HepG2 (cell line): ENCODE results near the gene GPR39. TPM values are rescaled to one million over a fixed set of nuclear protein-coding genes. Genes with fewer than 3 reads are reported as not detected.

Source experiments
- ATAC-seq: fragments of 200-7000 bp; cut with Tn5 transposase; 3 replicates; pipeline ENCODE4 v1.9.1; 2020; ENCODE audit warnings: mild to moderate bottlenecking, moderate library complexity
- BruUV-seq: library from RNA; stranded (reverse); fragments of 400-500 nt; replicated peaks from 2 replicates; lab custom pipeline; 2021; lab: Mats Ljungman, UMichigan
- CTCF ChIA-PET: fragments of 300-600 bp; formaldehyde crosslinking; extraction: SDS; loops from one replicate; lab custom pipeline; 2021; ENCODE audit warnings: low total read pairs, inconsistent platforms, low intra/inter-chr PET ratio; lab: Yijun Ruan, JAX
- POLR2A ChIA-PET: fragments of 350-600 bp; sonication (Branson Sonifier 250); formaldehyde crosslinking; loops from one replicate; lab custom pipeline; 2020; ENCODE audit warnings: antibody characterized with exemption, inconsistent platforms; lab: Yijun Ruan, JAX
- DNase-seq: peaks from one replicate; pipeline ENCODE4 v3.0.0-alpha.2; 2015; ENCODE audit warnings: low spot score
- FAIRE-seq: peaks from 3 replicates; lab custom pipeline; 2011; peaks lifted over from hg19 to GRCh38; lab: Jason Lieb, UNC
- H2AFZ ChIP-seq: one replicate; pipeline ENCODE4 v1.6.1; 2011; ENCODE audit warnings: low read length, inconsistent platforms
- H3K27ac ChIP-seq: fragments of 300-600 bp; 3 replicates; pipeline ENCODE4 v1.8.0; 2011; ENCODE audit warnings: mixed run types, mild to moderate bottlenecking, mixed read lengths, low read length, inconsistent platforms; ENCODE audit not compliant: insufficient read depth; ENCODE audit errors: extremely low read length
- H3K27me3 ChIP-seq, 2 experiments: fragments of 200-600 bp in 1 of 2; 2 replicates in 1 of 2; 3 replicates in 1 of 2; pipeline versions ENCODE4 v1.6.0 to v1.8.0; 2011; ENCODE audit warnings: low read length in 2 of 2, mild to moderate bottlenecking in 2 of 2, moderate library complexity in 2 of 2, inconsistent platforms in 1 of 2; ENCODE audit not compliant: insufficient read depth in 2 of 2, control insufficient read depth in 1 of 2
- H3K36me3 ChIP-seq, 2 experiments: fragments of 200-600 bp in 1 of 2; replicated peaks in 1 of 2; 2 replicates in 1 of 2; 3 replicates in 1 of 2; pipeline versions ENCODE4 v1.5.1 to v1.8.0; 2011; ENCODE audit warnings: low read length in 2 of 2, inconsistent platforms in 1 of 2; ENCODE audit not compliant: insufficient read depth in 2 of 2, control insufficient read depth in 1 of 2
- H3K4me1 ChIP-seq: 2 replicates; pipeline ENCODE4 v1.5.1; 2012; ENCODE audit warnings: low read length, inconsistent platforms; ENCODE audit not compliant: insufficient read depth
- H3K4me2 ChIP-seq: 2 replicates; pipeline ENCODE4 v1.6.0; 2011; ENCODE audit warnings: low read depth, low read length, inconsistent platforms
- H3K4me3 ChIP-seq, 3 experiments: fragments of 200-600 bp in 1 of 3; sonication (generic), shearing (Covaris generic) in 1 of 3; replicated peaks in 1 of 3; 2 replicates each; pipeline ENCODE4 v1.5.1; 2011 to 2016; ENCODE audit warnings: low read length in 3 of 3, inconsistent platforms in 2 of 3, low read depth in 2 of 3, mild to moderate bottlenecking in 2 of 3, control low read depth in 1 of 3, mixed read lengths in 1 of 3; ENCODE audit not compliant: insufficient read depth in 1 of 3
- H3K79me2 ChIP-seq: one replicate; pipeline ENCODE4 v1.6.1; 2011; ENCODE audit warnings: low read length, inconsistent platforms; ENCODE audit not compliant: insufficient read depth
- H3K9ac ChIP-seq: 2 replicates; pipeline ENCODE4 v1.6.0; 2011; ENCODE audit warnings: mild to moderate bottlenecking, low read depth, low read length, inconsistent platforms; ENCODE audit not compliant: insufficient read depth
- H3K9me3 ChIP-seq: 2 replicates; pipeline ENCODE4 v1.5.1; 2012; ENCODE audit warnings: mild to moderate bottlenecking, low read length
- H4K20me1 ChIP-seq: 2 replicates; pipeline ENCODE4 v1.6.0; 2011; ENCODE audit warnings: inconsistent platforms, mild to moderate bottlenecking, low read length, moderate library complexity; ENCODE audit not compliant: insufficient read depth
- ETV5 ChIP-seq: IDR thresholded peaks from 2 replicates; pipeline ENCODE4 v1.6.1; 2018; ENCODE audit warnings: missing biosample characterization, missing genetic modification reagents, inconsistent platforms, borderline replicate concordance
- HOXA3 ChIP-seq: sonication (generic); formaldehyde crosslinking; IDR thresholded peaks from 2 replicates; pipeline ENCODE4 v1.5.0; 2020; ENCODE audit warnings: missing genetic modification reagents
- KDM1A ChIP-seq: IDR thresholded peaks from 2 replicates; pipeline ENCODE4 v1.6.1; 2016; ENCODE audit warnings: missing compliant biosample characterization
- KMT2A ChIP-seq: sonication (generic); formaldehyde crosslinking; IDR thresholded peaks from 2 replicates; pipeline ENCODE4 v1.4.0; 2020; ENCODE audit warnings: missing genetic modification reagents
- SRSF9 ChIP-seq: fragments of 200-400 bp; formaldehyde crosslinking; IDR thresholded peaks from 2 replicates; pipeline ENCODE4 v1.6.1; 2018; ENCODE audit warnings: borderline replicate concordance, mild to moderate bottlenecking, low read depth, low read length; ENCODE audit not compliant: insufficient read depth, poor library complexity, severe bottlenecking
- ZFP36 ChIP-seq: fragments of 150-350 bp; IDR thresholded peaks from 2 replicates; pipeline ENCODE4 v1.6.1; 2018; ENCODE audit warnings: borderline replicate concordance, low read length, low read depth; ENCODE audit not compliant: partially characterized antibody
- ZMYM3 ChIP-seq: sonication (generic); formaldehyde crosslinking; IDR thresholded peaks from 2 replicates; pipeline ENCODE4 v1.5.1; 2020; ENCODE audit warnings: mild to moderate bottlenecking, missing genetic modification reagents
- ZNF224 ChIP-seq: sonication (generic); formaldehyde crosslinking; IDR thresholded peaks from 2 replicates; pipeline ENCODE4 v1.5.0; 2020; ENCODE audit warnings: mild to moderate bottlenecking, missing genetic modification reagents
- WGBS: methylation state at CpG from one replicate; pipeline ENCODE4 v1.1.6; 2017; ENCODE audit warnings: low lambda C conversion rate; 5-methylcytosine and 5-hydroxymethylcytosine counted together
- in situ Hi-C: cut with HindIII; loops from 2 replicates; pipeline ENCODE4 v1.10.0; 2017; ENCODE audit warnings: low pct_unique_long_range_greater_than_20kb; ENCODE audit not compliant: extremely low pct_ligation_motif_present
- intact Hi-C: fragments of 100-400 bp; cut with micrococcal nuclease; formaldehyde crosslinking; loops from one replicate; pipeline ENCODE4 v1.10.0; 2022; ENCODE audit not compliant: unreplicated experiment
- polyA plus RNA-seq, 8 experiments: library from polyadenylated mRNA; depleted of rRNA in 3 of 8; stranded (reverse) in 7 of 8; unstranded in 1 of 8; fragments of >200 nt; fragmentation: Illumina TruSeq in 4 of 8; extraction: Trizol in 4 of 8; gene quantifications; 2 replicates each; pipeline versions ENCODE4 v1.2.1 to v1.2.3, GENCODE V29; 2011 to 2016; ENCODE audit warnings: low read depth in 4 of 8, missing spikeins in 1 of 8, mixed read lengths in 1 of 8; ENCODE audit not compliant: insufficient read depth in 1 of 8
- total RNA-seq, 5 experiments: library from RNA; depleted of rRNA; stranded (reverse); fragments of >200 nt; fragmentation: Illumina TruSeq; extraction: Trizol; gene quantifications; 2 replicates each; pipeline ENCODE4 v1.2.3, GENCODE V29; 2016; ENCODE audit warnings: low read depth in 1 of 5

GPR39 gene
- total and polyA plus RNA-seq, 2 of the 13 experiments (the other 11 are each of a cell fraction or from before 2014, with no cell fraction given): 0.16 to 0.62 TPM

GRCh38 chr2:132437852-132438669 lies 21.5 kb downstream of the GPR39 start:
- CTCF ChIA-PET: no interaction called here
- TF ChIP-seq HOXA3 (no peak), ZFP36 (peak; percentile 83), KDM1A (CRISPR knock-in tag) (0 out of 2 replicates have a peak, but pooled peaks have one; percentile 43), KMT2A (CRISPR knock-in tag) (no peak), ZMYM3 (CRISPR knock-in tag) (peak; percentile 28; the same call in 1 of the 2 replicates), SRSF9 (no peak), ZNF224 (CRISPR knock-in tag) (no peak), ETV5 (no peak)
- Histone ChIP-seq H3K9ac (no peak overlapping the region), H3K27me3 (no peaks in the 10 kb centered on the region), H2AFZ (no peak overlapping the region), H4K20me1 (no peaks in the 10 kb centered on the region), H3K4me3 (no peak overlapping the region), H3K79me2 (no peaks in the 10 kb centered on the region), H3K27ac (no peak overlapping the region), H3K4me2 (no peak overlapping the region), H3K4me1 (peaks cover 44% of the 10 kb centered on the region), H3K9me3 (no peaks in the 10 kb centered on the region), H3K36me3 (no peaks in the 10 kb centered on the region)
- POLR2A ChIA-PET: interaction anchor here (2.1 to 2.2 kb wide), 2 partner anchors 14 to 22 kb away, joined by 6 to 24 read pairs; partner anchors contain the start of gene GPR39
- FAIRE-seq (no peak), DNase-seq (no peak), ATAC-seq (no peak)
- in situ Hi-C loops (no loop called here), intact Hi-C loops (no loop called here)
- 57% methylated on average over 5 of the region's 5 CpGs for WGBS
- BruUV-seq: no TSS peak
